GM19351 (cell line): ENCODE data around the gene PRKCB.

Source experiments
- ATAC-seq: cut with Tn5 transposase; IDR thresholded peaks from one replicate; pipeline ENCODE4 v1.9.1; 2021; ENCODE audit warnings: mild to moderate bottlenecking, moderate library complexity; ENCODE audit not compliant: unreplicated experiment

PRKCB gene

DNA sequence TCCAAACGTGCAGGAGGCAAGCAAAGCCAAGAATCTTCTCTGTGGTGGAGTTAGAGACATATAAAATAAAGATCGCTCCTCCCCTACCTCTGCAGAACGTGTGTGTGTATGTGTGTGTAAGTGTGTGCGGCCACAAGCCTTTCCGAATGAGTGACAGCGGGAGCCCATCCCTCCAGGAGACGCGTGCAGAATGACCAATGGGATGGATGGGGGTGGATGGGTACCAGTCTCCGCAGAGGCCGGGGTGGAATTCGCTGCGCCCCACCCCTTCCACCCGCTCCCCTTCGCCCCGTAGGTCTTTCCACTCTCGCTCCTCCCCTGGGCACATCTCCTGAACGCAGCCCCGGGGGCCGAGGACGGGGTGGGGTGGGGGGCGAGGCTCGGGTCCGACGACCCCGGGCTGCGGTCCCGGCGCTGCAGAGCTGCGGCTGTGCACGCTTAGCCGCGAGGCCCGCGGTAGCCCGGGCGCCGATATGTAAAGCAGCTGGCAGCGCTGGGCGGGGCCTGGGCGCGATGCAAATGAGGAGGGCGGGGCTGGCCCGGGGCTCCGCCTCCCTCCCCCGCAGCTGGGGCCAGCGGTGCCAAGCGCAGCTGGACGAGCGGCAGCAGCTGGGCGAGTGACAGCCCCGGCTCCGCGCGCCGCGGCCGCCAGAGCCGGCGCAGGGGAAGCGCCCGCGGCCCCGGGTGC is at the start of gene PRKCB:
TSS of gene PRKCB (plus strand) at position 594 of the 688 bp plus-strand sequence.
- ATAC-seq: peak; percentile 71

DNA sequence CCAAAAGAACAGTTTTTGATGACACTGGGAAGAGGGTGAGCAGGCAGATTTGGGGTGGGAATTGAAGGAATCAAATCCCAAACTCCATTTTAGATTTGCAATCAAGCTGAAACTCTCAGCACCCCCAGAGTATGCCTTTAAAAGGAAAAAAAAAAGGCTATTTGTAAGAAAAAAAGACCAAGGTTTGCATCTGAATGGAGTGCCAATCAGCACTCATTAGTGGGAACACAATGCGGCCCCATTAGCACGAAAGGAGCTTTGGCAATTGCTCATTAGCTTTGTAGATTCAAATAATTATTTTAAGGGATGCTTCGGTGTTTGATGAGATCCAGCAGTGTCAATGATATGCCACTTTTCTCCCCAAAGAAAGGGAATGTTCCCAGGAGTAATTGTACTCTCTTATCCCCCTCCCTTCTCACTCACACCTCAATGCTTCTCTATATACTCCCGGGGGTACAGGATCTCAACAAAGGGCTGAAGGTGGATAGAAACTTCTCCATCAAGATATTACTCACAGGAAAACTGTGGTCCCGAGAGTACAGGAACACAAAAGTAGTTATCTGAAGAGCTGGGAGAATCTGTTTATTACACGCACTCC is 48.7 kb upstream of the PRKCB start:
- ATAC-seq: no peak

DNA sequence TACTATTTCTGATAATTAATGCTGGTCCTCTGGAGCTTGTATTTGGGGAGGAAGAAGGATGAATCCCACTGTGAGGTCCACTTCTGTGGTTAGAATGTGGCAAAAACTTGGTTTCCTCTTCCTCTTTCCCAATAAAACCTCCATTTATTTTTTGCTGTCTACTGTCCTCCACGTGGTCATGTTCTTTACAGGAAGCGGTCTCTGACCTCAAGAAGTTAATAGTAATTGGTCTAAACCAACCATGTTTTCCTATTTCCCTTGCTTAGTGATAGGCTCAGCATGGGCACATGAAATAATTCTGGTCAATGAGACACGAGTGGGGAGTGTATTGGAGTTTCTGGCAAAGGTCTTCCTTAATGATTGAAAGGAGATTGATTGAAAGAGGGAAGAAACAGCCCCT is 47.1 kb upstream of the PRKCB start:
- no peak for ATAC-seq

DNA sequence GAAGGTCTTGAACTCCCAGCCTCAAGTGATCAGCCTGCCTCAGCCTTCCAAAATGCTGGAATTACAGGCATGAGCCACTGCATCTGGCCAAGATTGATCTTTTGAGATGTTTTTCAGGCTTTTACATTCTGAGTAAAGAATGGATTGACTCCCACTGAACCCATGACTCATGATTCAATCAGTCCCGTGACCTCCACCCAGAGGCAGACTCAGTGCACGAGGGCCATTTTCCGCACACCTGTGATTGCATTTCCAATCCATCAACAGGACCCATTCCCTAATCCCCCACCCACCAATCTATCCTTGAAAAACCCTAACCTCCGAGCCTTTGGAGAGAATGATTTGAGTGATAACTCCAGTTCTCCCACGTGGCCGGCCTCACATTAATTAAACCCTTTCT is 40.4 kb upstream of the PRKCB start:
- ATAC-seq: no peak

DNA sequence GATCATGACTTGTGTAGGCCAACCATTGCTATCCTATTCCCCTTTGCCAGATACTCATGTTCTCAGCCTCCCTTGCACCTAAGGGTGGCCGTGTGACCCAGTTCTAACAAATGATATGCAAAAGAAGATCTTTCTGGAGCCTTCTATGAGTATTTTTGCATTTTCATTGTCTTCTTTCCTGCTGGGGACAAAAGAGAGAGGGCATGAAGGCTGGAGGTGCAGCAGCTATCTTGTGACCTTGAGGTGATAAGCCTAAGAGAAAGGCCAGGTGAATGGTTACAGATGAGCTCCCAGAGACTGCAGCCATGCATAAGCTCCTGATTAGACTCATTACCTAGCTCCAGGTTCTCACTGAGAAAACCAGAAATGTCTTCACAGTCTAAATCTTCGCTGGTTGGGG is 38.8 kb upstream of the PRKCB start:
- no peak for ATAC-seq

DNA sequence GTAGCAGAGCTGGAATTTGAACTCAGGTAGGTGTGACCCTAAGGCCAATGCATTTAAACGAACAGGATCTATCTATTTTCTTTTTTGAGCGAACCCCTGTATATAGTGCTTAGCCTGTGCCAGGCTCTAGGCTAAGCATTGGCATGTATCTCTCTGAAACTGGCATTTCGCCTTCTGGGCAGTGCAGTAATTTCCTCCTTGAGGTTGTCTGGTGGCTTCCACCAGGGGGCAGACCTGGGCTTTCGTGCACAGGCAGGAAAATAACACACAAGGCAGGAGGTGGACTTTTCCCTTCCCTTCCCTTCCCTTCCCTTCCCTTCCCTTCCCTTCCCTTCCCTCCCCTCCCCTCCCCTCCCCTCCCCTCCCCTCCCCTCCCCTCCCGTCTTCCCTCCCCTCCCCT is 34.4 kb upstream of the PRKCB start:
- ATAC-seq: no peak

DNA sequence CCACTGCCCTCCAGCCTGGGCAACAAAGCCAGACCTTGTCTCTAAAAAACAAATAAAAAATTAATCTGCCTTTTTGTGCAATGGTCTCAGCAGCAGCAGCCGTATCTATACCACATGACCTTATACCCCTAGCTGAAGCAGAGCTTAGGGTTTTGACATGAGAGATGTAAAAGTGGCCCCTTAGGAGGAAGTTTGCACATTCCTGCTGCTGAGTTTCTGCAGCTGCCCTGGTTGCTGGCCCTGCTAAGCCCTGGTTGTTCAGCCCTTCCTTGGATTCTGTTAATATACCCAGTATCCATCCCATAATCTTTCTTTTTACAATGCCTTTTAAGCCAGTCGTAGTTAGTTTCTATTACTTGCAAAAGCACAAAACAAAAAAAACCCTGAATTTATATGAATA is 33.0 kb upstream of the PRKCB start:
- no peak for ATAC-seq

DNA sequence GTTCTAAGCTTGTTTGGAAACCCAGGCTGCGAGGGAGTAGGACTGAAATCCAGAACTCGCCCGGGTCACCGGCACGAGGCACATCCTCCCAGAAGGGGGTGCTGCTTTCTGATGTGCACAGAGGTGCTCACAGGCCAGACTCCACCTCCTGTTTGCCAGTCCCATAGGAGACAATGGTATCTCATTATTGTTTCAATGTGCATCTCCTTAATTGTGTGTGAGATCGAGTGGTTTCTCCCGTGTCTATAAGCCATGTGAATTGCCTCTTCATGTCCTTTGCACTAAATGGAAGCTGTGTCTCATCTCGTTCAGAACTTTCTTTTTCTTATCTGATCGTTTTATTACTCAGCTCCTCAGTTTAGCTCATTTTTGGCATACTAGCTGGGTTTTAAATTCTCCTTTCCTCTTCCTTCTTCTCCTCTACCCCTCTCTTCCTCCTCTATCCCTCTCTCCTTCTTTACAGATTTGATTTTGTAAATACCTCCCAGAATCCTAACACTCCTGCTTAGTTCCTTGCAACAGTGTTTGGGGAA is 32.1 kb upstream of the PRKCB start:
- ATAC-seq: peak; percentile 87

DNA sequence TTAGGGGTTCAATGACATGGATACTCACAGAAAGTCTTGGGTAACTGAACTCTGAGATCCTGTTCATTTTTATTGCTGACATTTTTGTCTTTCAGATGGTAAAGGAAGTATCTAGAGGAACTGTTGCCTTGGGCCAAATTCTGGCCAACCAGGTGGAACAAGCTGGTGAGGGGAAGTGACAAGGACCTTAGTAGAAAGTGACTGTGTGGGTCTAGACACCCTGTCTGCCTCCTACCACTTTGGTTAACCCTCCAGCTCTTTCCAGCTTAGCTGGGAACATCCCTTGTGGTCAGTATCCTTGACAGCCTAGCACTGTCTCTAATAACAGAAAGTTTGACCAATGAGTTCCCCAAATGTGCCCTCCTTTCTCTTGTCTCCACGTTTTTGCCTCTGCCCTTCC is 28.8 kb upstream of the PRKCB start:
- ATAC-seq: no peak

DNA sequence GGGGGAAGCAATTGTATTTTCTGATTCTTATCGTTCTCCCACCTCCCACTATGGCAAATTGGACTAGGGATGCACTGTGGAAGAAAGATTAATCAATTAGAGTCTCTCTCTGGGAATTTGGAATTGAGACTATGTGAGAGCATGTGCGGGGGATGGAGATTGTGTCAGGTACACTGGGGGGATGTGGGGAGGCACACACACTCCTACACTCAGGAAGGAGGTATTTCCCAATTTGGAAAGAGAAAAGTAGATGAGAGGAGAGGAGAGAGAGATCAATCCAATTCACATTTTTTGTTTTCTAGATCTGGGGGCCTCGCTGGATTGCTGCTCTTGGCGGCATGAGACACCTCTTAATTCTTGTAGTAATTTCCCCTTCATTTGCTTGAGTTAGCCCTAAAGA is 14.3 kb upstream of the PRKCB start:
- ATAC-seq: no peak

DNA sequence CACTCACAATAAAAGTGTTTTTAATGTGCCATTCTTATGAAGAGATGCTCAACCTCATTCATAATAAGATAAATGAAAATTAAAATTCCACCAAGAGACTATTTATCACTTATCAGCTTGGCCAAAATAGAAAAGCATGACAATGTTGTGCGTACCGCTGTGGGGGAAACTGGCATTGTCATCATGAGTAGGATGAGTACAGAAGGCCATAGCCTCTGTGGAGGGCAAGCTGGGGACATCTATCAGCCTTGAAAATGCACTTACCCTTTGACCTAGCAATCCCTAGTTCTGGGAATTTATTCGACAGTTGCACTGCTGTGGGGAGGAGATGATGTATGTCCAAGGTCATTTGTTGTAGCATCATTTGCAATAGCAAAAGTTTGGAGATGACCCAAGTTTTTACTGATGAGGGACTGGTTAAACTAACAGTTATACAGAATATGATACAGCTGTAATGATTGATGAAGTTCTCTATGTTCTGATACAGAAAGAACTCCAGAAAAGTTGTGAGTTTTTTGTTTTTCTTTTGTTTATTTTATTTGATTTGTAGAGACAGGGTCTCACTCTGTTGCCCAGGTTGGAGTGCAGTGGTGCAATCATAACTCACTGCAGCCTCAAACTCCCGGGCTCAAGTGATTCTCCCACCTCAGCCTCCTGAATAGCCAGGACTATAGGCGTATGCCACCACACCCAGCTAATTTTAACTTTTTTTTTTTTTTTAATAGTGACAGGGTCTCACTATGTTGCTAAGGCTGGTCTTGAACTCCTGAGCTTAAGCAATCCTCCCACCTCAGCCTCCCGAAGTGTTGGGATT is 13.7 kb upstream of the PRKCB start:
- no peak for ATAC-seq

DNA sequence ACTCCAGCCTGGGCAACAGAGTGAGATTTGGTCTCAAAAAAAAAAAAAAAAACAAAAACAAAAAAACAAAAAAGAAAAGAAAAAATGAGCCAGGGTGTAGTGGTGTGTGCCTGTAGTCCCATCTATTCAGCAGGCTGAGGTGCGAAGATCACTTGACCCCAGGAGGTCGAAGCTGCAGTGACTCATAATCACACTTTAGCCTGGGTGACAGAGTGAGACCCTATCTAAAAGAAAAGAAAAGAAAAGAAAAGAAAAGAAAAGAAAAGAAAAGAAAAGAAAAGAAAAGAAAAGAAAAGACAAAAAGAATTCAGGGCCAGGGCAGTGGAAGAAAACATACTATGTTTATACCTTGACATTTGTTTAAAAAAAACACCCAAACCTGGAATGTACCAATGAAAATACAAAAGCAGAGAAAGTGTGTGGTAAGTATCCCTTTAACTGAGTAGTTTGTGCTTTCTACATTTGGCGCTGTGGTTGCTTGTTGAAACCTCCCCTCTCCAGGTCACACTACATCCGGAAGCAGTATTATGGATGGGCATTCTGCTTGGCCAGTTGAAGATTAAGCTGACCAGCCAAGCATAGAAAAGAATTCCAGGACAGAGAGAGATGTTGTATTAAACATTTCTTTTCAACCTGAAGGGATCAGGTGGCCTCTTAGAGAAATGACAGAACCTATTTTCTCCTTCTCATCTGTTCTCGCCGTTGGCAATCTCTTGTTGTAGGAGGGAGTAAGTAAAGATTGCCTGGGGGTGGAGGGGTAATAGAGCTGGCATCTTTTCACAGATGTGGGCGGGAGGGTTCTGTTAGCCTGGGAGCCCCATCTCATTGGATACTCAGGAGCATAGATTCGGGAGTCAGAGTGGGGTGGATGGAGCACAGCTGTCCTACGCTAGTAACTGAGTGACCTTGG is 12.1 kb upstream of the PRKCB start:
- ATAC-seq: no peak

DNA sequence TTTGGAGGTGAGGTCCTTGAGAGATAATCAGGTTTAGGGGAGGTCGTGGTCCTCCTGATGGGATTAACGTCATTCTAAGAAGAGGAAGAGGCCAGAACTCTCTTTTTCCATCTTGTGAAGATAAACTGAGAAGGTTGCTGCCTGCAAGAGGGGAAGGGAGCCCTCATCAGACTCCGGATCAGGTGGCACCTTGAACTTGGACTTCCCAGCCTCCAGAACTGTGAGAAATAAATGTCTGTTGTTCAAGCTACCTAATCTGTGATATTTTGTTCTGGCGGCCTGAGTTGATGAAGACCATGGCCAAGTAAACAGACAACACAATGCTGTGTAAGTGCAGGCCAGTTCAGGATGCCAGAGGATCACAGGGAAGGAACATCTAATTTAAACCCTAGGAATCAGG is 10.9 kb upstream of the PRKCB start:
- no peak for ATAC-seq

DNA sequence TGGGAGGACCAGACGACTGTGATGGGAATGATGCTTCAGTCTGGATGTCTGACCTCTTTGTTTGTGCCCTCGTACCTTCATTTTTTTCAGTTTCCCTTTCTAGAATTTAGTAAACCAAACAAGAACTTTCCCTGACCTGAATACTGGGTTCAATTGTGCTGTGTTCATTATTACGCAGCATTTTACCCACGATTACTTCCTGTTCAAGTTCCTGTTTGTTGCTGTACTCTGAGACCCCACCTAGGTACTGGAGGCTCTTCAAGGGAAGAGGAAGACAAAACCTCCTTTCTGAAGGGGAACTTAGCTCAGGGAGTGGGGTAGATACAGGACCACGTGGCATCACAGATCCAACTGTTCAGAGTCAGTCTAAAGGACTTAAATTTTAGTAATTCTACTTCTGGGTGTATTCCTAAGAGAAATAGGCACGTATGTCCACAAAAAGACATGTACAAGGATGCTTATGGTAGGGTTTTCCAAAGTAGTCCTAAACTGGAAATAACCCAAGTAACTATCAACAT is 9.2 kb upstream of the PRKCB start:
- ATAC-seq: peak; percentile 81

DNA sequence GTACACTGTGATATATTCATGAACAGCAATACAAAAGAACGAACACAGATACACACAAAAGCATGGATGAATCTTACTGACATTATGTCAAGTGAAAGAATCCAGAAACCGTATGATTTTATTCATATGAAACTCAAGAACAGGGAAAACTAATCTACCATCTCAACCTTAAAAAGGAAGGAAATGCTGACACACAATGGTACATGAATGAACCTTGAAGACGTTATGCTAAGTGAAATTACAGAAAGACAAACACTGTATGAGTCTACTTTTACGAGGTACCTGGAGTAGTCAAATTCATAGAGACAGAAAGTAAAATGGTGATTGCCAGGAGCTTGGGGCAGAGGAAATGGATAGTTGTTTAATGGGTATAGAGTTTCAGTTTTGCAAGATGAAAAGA is 8.7 kb upstream of the PRKCB start:
- ATAC-seq: no peak

DNA sequence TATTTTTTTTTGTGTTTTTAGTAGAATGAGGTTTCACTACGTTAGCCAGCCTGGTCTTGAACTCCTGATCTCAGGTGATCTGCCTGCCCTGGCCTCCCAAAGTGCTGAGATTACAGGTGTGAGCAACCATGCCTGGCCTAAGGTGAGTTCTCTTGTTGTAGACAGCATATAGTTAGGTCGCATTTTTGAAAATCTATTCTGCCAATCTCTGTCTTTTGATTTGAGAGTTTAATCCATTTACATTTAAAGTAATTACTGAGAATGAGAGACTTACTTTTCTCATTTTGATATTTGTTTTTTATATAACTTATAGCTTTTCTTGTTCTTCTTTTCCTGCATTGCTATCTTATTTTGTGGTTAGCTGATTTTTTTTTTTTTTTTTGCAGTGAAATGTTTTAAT is 6.3 kb upstream of the PRKCB start:
- no peak for ATAC-seq

DNA sequence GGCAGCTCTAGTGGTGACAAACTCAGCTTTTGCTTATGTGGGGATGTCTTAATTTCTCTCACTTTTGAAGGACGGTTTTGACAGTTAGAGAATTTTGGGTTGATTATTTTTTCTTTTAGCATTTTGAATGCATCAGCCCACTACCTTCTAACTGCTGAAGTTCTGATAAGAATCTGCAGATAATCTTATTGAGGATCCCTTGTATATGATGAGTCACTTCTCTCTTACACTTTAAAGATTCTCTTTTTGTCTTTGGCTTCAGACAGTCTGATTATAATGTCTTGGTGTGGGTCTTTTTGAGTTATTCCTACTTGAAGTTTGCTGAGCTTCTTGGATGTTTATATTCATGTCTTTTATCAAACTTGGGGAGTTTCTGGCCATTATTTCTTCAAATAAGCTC is 5.5 kb upstream of the PRKCB start:
- no peak for ATAC-seq

DNA sequence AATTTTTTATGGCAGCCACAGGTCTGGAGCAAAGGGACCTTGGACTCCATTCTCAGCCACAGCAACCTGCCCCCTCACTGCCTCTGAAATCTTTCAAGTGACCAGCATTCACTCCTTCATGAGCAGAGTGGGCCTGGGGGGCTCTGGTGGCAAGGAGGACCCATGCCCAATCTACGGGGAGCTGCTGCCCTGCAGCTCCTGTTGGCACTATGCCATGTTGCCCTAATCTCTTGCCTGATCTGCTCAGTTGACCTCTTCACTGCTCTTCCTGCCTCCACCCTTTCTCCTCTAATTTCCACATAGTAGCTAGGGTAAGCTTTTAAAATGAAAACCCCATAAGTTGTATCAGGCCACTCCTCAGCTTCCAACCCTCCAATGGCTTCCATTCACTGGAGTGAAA is 2.9 kb upstream of the PRKCB start:
- no peak for ATAC-seq

DNA sequence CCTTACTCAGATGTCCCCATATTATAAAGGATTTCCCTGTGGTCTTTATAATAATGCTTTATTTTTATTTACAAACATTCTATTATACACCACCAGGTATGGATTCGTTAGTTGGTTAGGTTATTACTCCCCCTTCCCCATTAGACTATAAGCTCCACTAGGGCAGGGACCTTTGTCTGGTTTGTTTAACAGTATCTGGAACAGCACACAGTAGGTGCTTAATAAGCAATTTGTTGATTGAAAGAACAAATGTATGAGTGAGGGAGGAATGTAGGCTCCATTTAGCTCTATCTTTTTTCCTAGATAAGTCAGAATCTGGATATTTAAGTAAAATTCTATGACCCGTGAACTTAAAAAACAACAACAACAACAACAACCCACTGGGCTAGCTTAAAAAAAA is 2.3 kb upstream of the PRKCB start:
- no peak for ATAC-seq

DNA sequence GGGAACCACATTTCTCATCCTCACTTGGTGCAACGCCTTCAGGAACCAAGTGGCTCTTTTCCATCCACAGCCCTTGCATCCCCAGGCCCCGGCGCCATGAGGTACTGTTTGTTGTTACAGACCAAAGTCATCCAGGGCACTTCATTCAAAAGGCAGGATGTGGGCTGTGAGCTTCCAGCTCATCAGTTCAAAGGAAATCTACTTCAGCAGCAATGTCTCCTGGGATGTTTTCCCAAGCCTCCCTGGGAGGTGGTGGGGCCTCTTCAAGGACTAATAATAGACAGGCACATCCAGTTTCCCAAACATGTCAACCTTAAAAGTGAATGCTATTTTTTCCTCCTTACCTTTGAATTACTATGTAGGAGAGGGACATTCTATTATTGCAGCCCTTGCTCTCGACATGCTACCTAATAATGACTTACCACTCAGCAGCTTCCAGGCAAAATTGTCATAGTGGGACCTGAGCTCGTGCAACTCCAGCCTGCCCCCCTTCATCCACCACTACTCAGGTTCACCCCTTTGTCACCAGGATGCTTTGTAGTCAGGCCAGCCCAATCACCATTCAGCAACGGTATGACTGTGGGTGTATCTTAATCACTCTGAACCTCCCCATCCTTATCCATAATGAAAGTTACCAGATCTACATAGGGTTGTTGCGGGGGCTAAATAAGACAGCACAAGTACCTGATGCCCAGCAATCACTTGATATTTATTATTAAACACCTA is 1.7 kb upstream of the PRKCB start:
- no peak for ATAC-seq
